HepG2 (cell line): ENCODE data around the gene ZNF607. TPM values are rescaled to one million over a fixed set of nuclear protein-coding genes. Genes with fewer than 3 reads are reported as not detected.

ENCODE experiments used
- ATF1 ChIP-seq: IDR thresholded peaks from 2 replicates; pipeline ENCODE4 v1.6.1; 2016; ENCODE audit warnings: mild to moderate bottlenecking, control low read depth
- CENPT ChIP-seq: sonication (generic); formaldehyde crosslinking; IDR thresholded peaks from 2 replicates; pipeline ENCODE4 v1.8.0; 2022; ENCODE audit warnings: low read depth, mild to moderate bottlenecking, moderate library complexity, missing genetic modification reagents
- ETV6 ChIP-seq: sonication (generic); formaldehyde crosslinking; conservative IDR thresholded peaks from 2 replicates; pipeline ENCODE4 v1.4.0; 2020; ENCODE audit warnings: missing genetic modification reagents
- FLYWCH1 ChIP-seq: sonication (generic); formaldehyde crosslinking; IDR thresholded peaks from 2 replicates; pipeline ENCODE4 v1.8.1; 2023; ENCODE audit warnings: mild to moderate bottlenecking, missing genetic modification reagents
- GATAD1 ChIP-seq: IDR thresholded peaks from 2 replicates; pipeline ENCODE4 v1.6.1; 2016; ENCODE audit warnings: missing genetic modification reagents, missing compliant biosample characterization
- HMG20B ChIP-seq: conservative IDR thresholded peaks from 2 replicates; pipeline ENCODE4 v1.6.1; 2016; ENCODE audit warnings: missing genetic modification reagents, missing compliant biosample characterization
- NFKBIZ ChIP-seq: IDR thresholded peaks from 2 replicates; pipeline ENCODE4 v1.6.1; 2018; ENCODE audit warnings: missing genetic modification reagents, missing compliant biosample characterization
- NKX3-1 ChIP-seq: sonication (generic); formaldehyde crosslinking; IDR thresholded peaks from 2 replicates; pipeline ENCODE4 v1.5.0; 2020; ENCODE audit warnings: missing genetic modification reagents
- PHF8 ChIP-seq: sonication (generic); formaldehyde crosslinking; IDR thresholded peaks from 2 replicates; pipeline ENCODE4 v1.5.0; 2020; ENCODE audit warnings: missing genetic modification reagents
- PRMT3 ChIP-seq: sonication (generic); formaldehyde crosslinking; IDR thresholded peaks from 2 replicates; pipeline ENCODE4 v1.8.1; 2022; ENCODE audit warnings: low read depth, mild to moderate bottlenecking, moderate library complexity, missing genetic modification reagents, borderline replicate concordance
- TOPORS ChIP-seq: sonication (generic); formaldehyde crosslinking; IDR thresholded peaks from 2 replicates; pipeline ENCODE4 v1.8.0; 2023; ENCODE audit warnings: mild to moderate bottlenecking, missing genetic modification reagents
- TP53 ChIP-seq: sonication (generic); formaldehyde crosslinking; conservative IDR thresholded peaks from 2 replicates; pipeline ENCODE4 v1.4.0; 2020; ENCODE audit warnings: missing genetic modification reagents
- ZNF282 ChIP-seq: fragments of 450-650 bp; IDR thresholded peaks from 2 replicates; pipeline ENCODE4 v1.6.1; 2018; ENCODE audit not compliant: partially characterized antibody
- ZNF430 ChIP-seq: sonication (generic); formaldehyde crosslinking; IDR thresholded peaks from 2 replicates; pipeline ENCODE4 v1.9.0; 2021; ENCODE audit warnings: mild to moderate bottlenecking, missing genetic modification reagents
- ZNF839 ChIP-seq: sonication (generic); formaldehyde crosslinking; IDR thresholded peaks from 2 replicates; pipeline ENCODE4 v1.4.0; 2020; ENCODE audit warnings: missing genetic modification reagents, mild to moderate bottlenecking, borderline replicate concordance
- polyA plus RNA-seq, 8 experiments: library from polyadenylated mRNA; depleted of rRNA in 3 of 8; stranded (reverse) in 7 of 8; unstranded in 1 of 8; fragments of >200 nt; fragmentation: Illumina TruSeq in 4 of 8; extraction: Trizol in 4 of 8; gene quantifications; 2 replicates each; pipeline versions ENCODE4 v1.2.1 to v1.2.3, GENCODE V29; 2011 to 2016; ENCODE audit warnings: low read depth in 4 of 8, missing spikeins in 1 of 8, mixed read lengths in 1 of 8; ENCODE audit not compliant: insufficient read depth in 1 of 8
- total RNA-seq, 5 experiments: library from RNA; depleted of rRNA; stranded (reverse); fragments of >200 nt; fragmentation: Illumina TruSeq; extraction: Trizol; gene quantifications; 2 replicates each; pipeline ENCODE4 v1.2.3, GENCODE V29; 2016; ENCODE audit warnings: low read depth in 1 of 5
- TF ChIP-seq, protein P1 (sequence below): IDR thresholded peaks from 2 replicates; pipeline ENCODE4 v1.6.1; 2016; ENCODE audit warnings: low read depth
- TF ChIP-seq, protein P2 (sequence below): sonication (generic); formaldehyde crosslinking; IDR thresholded peaks from 2 replicates; pipeline ENCODE4 v1.4.0; 2020; ENCODE audit warnings: missing genetic modification reagents
- TF ChIP-seq, protein P3 (sequence below): sonication (generic); formaldehyde crosslinking; IDR thresholded peaks from 2 replicates; pipeline ENCODE4 v1.4.0; 2020; ENCODE audit warnings: missing genetic modification reagents, borderline replicate concordance
- TF ChIP-seq, protein P4 (sequence below): sonication (generic); formaldehyde crosslinking; IDR thresholded peaks from 2 replicates; pipeline ENCODE4 v1.5.0; 2020; ENCODE audit warnings: missing genetic modification reagents, mild to moderate bottlenecking, borderline replicate concordance
- TF ChIP-seq, protein P5 (sequence below): sonication (generic); formaldehyde crosslinking; IDR thresholded peaks from 2 replicates; pipeline ENCODE4 v1.4.0; 2020; ENCODE audit warnings: mild to moderate bottlenecking, missing genetic modification reagents
- TF ChIP-seq, protein P6 (sequence below): sonication (generic); formaldehyde crosslinking; IDR thresholded peaks from 2 replicates; pipeline ENCODE4 v1.4.0; 2020; ENCODE audit warnings: missing genetic modification reagents, mild to moderate bottlenecking, borderline replicate concordance

Gene ZNF607
- total and polyA plus RNA-seq, 2 of the 13 experiments (the other 11 are each of a cell fraction or from before 2014, with no cell fraction given), result 3.8 to 8.3 TPM

DNA sequence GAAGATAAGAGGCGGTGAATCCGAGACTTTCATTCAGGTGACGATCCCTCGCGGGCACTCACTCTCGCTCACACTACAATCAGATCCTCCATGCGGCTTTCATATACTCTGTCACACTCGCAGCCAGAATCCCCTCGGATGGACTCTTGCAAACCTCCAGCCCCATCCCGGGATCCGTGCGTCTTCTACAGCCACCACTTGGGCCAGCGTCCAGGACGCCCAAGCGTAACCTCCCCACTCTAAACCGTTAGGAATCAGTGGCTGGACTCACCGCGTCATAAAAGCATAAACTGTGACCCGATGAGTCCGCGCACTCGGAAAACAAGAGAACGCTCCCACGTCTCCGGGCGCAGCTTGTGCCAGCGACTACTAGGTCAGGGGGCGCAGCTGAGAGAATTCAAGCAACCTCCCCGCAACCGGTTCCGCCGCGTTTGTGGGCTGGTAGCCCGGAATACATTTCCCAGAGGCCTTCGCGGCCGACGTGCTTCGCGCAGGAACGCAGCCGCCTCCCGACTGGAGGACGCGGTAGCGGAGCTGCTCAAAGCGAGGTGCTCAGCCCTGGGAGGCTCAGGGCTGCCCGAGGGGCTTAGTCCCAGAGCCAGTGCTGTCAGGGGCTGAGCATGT is 27.6 kb downstream of the ZNF607 start (continued):
- TF ChIP-seq PHF8, result peak; percentile 76
- TF ChIP-seq, protein P1, sequence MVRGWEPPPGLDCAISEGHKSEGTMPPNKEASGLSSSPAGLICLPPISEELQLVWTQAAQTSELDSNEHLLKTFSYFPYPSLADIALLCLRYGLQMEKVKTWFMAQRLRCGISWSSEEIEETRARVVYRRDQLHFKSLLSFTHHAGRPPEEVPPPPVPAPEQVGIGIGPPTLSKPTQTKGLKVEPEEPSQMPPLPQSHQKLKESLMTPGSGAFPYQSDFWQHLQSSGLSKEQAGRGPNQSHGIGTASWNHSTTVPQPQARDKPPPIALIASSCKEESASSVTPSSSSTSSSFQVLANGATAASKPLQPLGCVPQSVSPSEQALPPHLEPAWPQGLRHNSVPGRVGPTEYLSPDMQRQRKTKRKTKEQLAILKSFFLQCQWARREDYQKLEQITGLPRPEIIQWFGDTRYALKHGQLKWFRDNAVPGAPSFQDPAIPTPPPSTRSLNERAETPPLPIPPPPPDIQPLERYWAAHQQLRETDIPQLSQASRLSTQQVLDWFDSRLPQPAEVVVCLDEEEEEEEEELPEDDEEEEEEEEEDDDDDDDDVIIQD, result peak; percentile 14; the same call in 1 of the 2 replicates
- TF ChIP-seq, protein P2, sequence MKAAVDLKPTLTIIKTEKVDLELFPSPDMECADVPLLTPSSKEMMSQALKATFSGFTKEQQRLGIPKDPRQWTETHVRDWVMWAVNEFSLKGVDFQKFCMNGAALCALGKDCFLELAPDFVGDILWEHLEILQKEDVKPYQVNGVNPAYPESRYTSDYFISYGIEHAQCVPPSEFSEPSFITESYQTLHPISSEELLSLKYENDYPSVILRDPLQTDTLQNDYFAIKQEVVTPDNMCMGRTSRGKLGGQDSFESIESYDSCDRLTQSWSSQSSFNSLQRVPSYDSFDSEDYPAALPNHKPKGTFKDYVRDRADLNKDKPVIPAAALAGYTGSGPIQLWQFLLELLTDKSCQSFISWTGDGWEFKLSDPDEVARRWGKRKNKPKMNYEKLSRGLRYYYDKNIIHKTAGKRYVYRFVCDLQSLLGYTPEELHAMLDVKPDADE (CRISPR knock-in tag), result no peak
- TF ChIP-seq NFKBIZ (CRISPR knock-in tag), result peak; percentile 85
- no peak for TF ChIP-seq ZNF282
- no peak; the same call in 1 of the 2 replicates for TF ChIP-seq CENPT (CRISPR knock-in tag)
- TF ChIP-seq, protein P3, sequence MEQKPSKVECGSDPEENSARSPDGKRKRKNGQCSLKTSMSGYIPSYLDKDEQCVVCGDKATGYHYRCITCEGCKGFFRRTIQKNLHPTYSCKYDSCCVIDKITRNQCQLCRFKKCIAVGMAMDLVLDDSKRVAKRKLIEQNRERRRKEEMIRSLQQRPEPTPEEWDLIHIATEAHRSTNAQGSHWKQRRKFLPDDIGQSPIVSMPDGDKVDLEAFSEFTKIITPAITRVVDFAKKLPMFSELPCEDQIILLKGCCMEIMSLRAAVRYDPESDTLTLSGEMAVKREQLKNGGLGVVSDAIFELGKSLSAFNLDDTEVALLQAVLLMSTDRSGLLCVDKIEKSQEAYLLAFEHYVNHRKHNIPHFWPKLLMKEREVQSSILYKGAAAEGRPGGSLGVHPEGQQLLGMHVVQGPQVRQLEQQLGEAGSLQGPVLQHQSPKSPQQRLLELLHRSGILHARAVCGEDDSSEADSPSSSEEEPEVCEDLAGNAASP (CRISPR knock-in tag), result peak; percentile 57
- TF ChIP-seq, protein P4, sequence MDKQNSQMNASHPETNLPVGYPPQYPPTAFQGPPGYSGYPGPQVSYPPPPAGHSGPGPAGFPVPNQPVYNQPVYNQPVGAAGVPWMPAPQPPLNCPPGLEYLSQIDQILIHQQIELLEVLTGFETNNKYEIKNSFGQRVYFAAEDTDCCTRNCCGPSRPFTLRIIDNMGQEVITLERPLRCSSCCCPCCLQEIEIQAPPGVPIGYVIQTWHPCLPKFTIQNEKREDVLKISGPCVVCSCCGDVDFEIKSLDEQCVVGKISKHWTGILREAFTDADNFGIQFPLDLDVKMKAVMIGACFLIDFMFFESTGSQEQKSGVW (CRISPR knock-in tag), result no peak
- TF ChIP-seq ETV6 (CRISPR knock-in tag), result no peak
- 0 out of 2 replicates have a peak, but pooled peaks have one; percentile 11 for TF ChIP-seq HMG20B (CRISPR knock-in tag)
- no peak; the same call in 1 of the 2 replicates for TF ChIP-seq TP53
- peak; percentile 56; the same call in 1 of the 2 replicates for TF ChIP-seq FLYWCH1 (CRISPR knock-in tag)
- TF ChIP-seq ZNF430 (CRISPR knock-in tag), result peak; percentile 85; the same call in 1 of the 2 replicates
- 0 out of 2 replicates have a peak, but pooled peaks have one; percentile 51 for TF ChIP-seq NKX3-1 (CRISPR knock-in tag)
- TF ChIP-seq PRMT3 (CRISPR knock-in tag), result no peak
- 0 out of 2 replicates have a peak, but pooled peaks have one; percentile 66 for TF ChIP-seq ZNF839 (CRISPR knock-in tag)
- TF ChIP-seq ATF1 (CRISPR knock-in tag), result peak; percentile 64; the same call in 1 of the 2 replicates
- TF ChIP-seq, protein P5, sequence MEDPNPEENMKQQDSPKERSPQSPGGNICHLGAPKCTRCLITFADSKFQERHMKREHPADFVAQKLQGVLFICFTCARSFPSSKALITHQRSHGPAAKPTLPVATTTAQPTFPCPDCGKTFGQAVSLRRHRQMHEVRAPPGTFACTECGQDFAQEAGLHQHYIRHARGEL, result no peak
- peak; percentile 74 for TF ChIP-seq GATAD1
- no peak for TF ChIP-seq TOPORS (CRISPR knock-in tag)
- TF ChIP-seq, protein P6, sequence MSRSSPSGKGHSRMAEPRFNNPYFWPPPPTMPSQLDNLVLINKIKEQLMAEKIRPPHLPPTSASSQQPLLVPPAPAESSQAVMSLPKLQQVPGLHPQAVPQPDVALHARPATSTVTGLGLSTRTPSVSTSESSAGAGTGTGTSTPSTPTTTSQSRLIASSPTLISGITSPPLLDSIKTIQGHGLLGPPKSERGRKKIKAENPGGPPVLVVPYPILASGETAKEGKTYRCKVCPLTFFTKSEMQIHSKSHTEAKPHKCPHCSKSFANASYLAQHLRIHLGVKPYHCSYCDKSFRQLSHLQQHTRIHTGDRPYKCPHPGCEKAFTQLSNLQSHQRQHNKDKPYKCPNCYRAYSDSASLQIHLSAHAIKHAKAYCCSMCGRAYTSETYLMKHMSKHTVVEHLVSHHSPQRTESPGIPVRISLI (CRISPR knock-in tag), result peak; percentile 11; the same call in 1 of the 2 replicates
